HCT116 (cell line): ENCODE results near the gene GGT7. TPM values are rescaled to one million over a fixed set of nuclear protein-coding genes. Genes with fewer than 3 reads are reported as not detected.

Experiments used
- ATAC-seq: fragments of 200-7000 bp; cut with Tn5 transposase; 2 replicates; pipeline ENCODE4 v1.9.1; 2020; ENCODE audit warnings: mild to moderate bottlenecking, moderate library complexity
- BruUV-seq: library from RNA; stranded (reverse); fragments of 400-500 nt; replicated peaks from 2 replicates; lab custom pipeline; 2021; lab: Mats Ljungman, UMichigan
- CTCF ChIA-PET: fragments of 300-600 bp; sonication (Branson Sonifier 250); formaldehyde crosslinking; loops from one replicate; lab custom pipeline; 2021; ENCODE audit warnings: antibody characterized with exemption; lab: Charles Lee
- POLR2A ChIA-PET: fragments of 300-600, 350-600 bp; sonication (Branson Sonifier 250); formaldehyde crosslinking; loops from one replicate; lab custom pipeline; 2021; ENCODE audit warnings: antibody characterized with exemption; lab: Charles Lee
- RAD21 ChIA-PET, 2 experiments: fragments of 300-600 bp; sonication (Branson Sonifier 250); formaldehyde crosslinking; loops; one replicate each; lab custom pipeline; 2023; ENCODE audit warnings: low total read pairs in 2 of 2; ENCODE audit not compliant: uncharacterized antibody in 2 of 2, unreplicated experiment in 2 of 2, low non-redundant PET in 1 of 2; lab: Charles Lee
- DNase-seq: peaks from one replicate; pipeline ENCODE4 v3.0.0-alpha.2; 2010; ENCODE audit warnings: low read depth, low spot score
- H2AFZ ChIP-seq: fragments of 200-600 bp; shearing (Covaris generic), sonication (generic); 2 replicates; pipeline ENCODE4 v1.6.1; 2017; ENCODE audit warnings: low read depth, mixed run types, mixed read lengths, antibody characterized with exemption, low read length; ENCODE audit not compliant: poor library complexity, severe bottlenecking
- H3K27ac ChIP-seq: 2 replicates; pipeline ENCODE4 v1.5.1; 2012; ENCODE audit warnings: low read depth, low read length
- H3K27me3 ChIP-seq: fragments of 200-600 bp; sonication (generic); 2 replicates; pipeline ENCODE4 v1.6.1; 2016; ENCODE audit warnings: mixed run types, low read length, mixed read lengths; ENCODE audit not compliant: insufficient read depth
- H3K36me3 ChIP-seq, 2 experiments: fragments of 200-500 bp in 1 of 2; fragments of 200-600 bp in 1 of 2; sonication (Bioruptor generic) in 1 of 2; sonication (generic) in 1 of 2; 2 replicates each; pipeline versions ENCODE4 v1.5.1 to v1.6.1; 2014 to 2016; ENCODE audit warnings: low read length in 2 of 2, inconsistent platforms in 1 of 2, mixed read lengths in 1 of 2, mixed run types in 1 of 2; ENCODE audit not compliant: insufficient read depth in 2 of 2, control insufficient read depth in 1 of 2
- H3K4me1 ChIP-seq, 2 experiments: fragments of 200-600 bp in 1 of 2; sonication (generic) in 1 of 2; 2 replicates each; pipeline versions ENCODE4 v1.5.1 to v1.6.1; 2012 to 2017; ENCODE audit warnings: low read length in 2 of 2, inconsistent platforms in 1 of 2, mild to moderate bottlenecking in 1 of 2, mixed read lengths in 1 of 2, mixed run types in 1 of 2, moderate library complexity in 1 of 2; ENCODE audit not compliant: insufficient read depth in 2 of 2, control insufficient read depth in 1 of 2
- H3K4me2 ChIP-seq: fragments of 200-600 bp; sonication (generic); 2 replicates; pipeline ENCODE4 v1.6.1; 2017; ENCODE audit warnings: mixed run types, low read length, mixed read lengths
- H3K4me3 ChIP-seq, 2 experiments: fragments of 200-600 bp in 1 of 2; sonication (generic) in 1 of 2; replicated peaks in 1 of 2; 2 replicates each; pipeline ENCODE4 v1.5.1; 2011 to 2016; ENCODE audit warnings: low read length in 2 of 2, control low read depth in 1 of 2, low read depth in 1 of 2, mild to moderate bottlenecking in 1 of 2, mixed read lengths in 1 of 2, mixed run types in 1 of 2
- H3K79me2 ChIP-seq: fragments of 200-600 bp; sonication (generic); 2 replicates; pipeline ENCODE4 v1.6.1; 2017; ENCODE audit warnings: mild to moderate bottlenecking, mixed run types, low read length, moderate library complexity, mixed read lengths; ENCODE audit not compliant: insufficient read depth
- H3K9ac ChIP-seq: fragments of 200-600 bp; sonication (generic); 2 replicates; pipeline ENCODE4 v1.6.1; 2016; ENCODE audit warnings: low read length, mixed read lengths
- H3K9me2 ChIP-seq: fragments of 200-600 bp; sonication (generic), shearing (Covaris generic); 2 replicates; pipeline ENCODE4 v1.6.1; 2017; ENCODE audit warnings: mixed run types, mild to moderate bottlenecking, moderate library complexity; ENCODE audit not compliant: insufficient read depth
- H3K9me3 ChIP-seq, 2 experiments: fragments of 200-500 bp in 1 of 2; fragments of 200-600 bp in 1 of 2; sonication (Bioruptor generic) in 1 of 2; sonication (generic) in 1 of 2; 2 replicates each; pipeline ENCODE4 v1.6.1; 2014 to 2017; ENCODE audit warnings: low read length in 2 of 2, mixed read lengths in 2 of 2, inconsistent platforms in 1 of 2, low read depth in 1 of 2, mild to moderate bottlenecking in 1 of 2, mixed run types in 1 of 2, moderate library complexity in 1 of 2; ENCODE audit not compliant: control insufficient read depth in 1 of 2, insufficient read depth in 1 of 2
- H4K20me1 ChIP-seq: fragments of 200-600 bp; sonication (generic), shearing (Covaris generic); 2 replicates; pipeline ENCODE4 v1.6.1; 2017; ENCODE audit warnings: mixed run types, mild to moderate bottlenecking, moderate library complexity; ENCODE audit not compliant: insufficient read depth
- ATF3 ChIP-seq: IDR thresholded peaks from 2 replicates; pipeline ENCODE4 v1.6.1; 2012
- CBX3 ChIP-seq: IDR thresholded peaks from 2 replicates; pipeline ENCODE4 v1.6.1; 2012; ENCODE audit warnings: low read depth
- CEBPB ChIP-seq: IDR thresholded peaks from 2 replicates; pipeline ENCODE4 v1.6.1; 2012; ENCODE audit warnings: low read depth
- CTCF ChIP-seq, 3 experiments: fragments of 200-600 bp in 1 of 3; sonication (generic) in 1 of 3; IDR thresholded peaks in 2 of 3; conservative IDR thresholded peaks in 1 of 3; 2 replicates each; pipeline ENCODE4 v1.5.1; 2012 to 2017; ENCODE audit warnings: low read depth in 2 of 3, low read length in 2 of 3, antibody characterized with exemption in 1 of 3, borderline replicate concordance in 1 of 3, control low read depth in 1 of 3, mild to moderate bottlenecking in 1 of 3, mixed read lengths in 1 of 3, mixed run types in 1 of 3, moderate library complexity in 1 of 3; ENCODE audit not compliant: insufficient read depth in 1 of 3
- EGR1 ChIP-seq: IDR thresholded peaks from 2 replicates; pipeline ENCODE4 v1.6.1; 2012; ENCODE audit warnings: low read depth
- ELF1 ChIP-seq: IDR thresholded peaks from 2 replicates; pipeline ENCODE4 v1.6.1; 2012; ENCODE audit warnings: low read depth, borderline replicate concordance
- EZH2 ChIP-seq: fragments of 200-600 bp; sonication (generic); IDR thresholded peaks from 2 replicates; pipeline ENCODE4 v1.6.1; 2017; ENCODE audit warnings: antibody characterized with exemption, mixed run types
- EZH2phosphoT487 ChIP-seq: fragments of 200-600 bp; IDR thresholded peaks from 2 replicates; pipeline ENCODE4 v1.6.1; 2018; ENCODE audit warnings: antibody characterized with exemption, borderline replicate concordance
- FOSL1 ChIP-seq: IDR thresholded peaks from 2 replicates; pipeline ENCODE4 v1.6.1; 2012; ENCODE audit warnings: low read depth
- JUND ChIP-seq: IDR thresholded peaks from 2 replicates; pipeline ENCODE4 v1.6.1; 2012
- MAX ChIP-seq: IDR thresholded peaks from 2 replicates; pipeline ENCODE4 v1.6.1; 2012
- POLR2A ChIP-seq: IDR thresholded peaks from 2 replicates; pipeline ENCODE4 v1.7.0; 2011; ENCODE audit warnings: borderline replicate concordance; ENCODE audit not compliant: insufficient read depth, insufficient read length; ENCODE audit errors: extremely low read depth
- POLR2AphosphoS5 ChIP-seq: IDR thresholded peaks from 2 replicates; pipeline ENCODE4 v1.6.1; 2011; ENCODE audit warnings: mild to moderate bottlenecking, low read depth, low read length, moderate library complexity
- RAD21 ChIP-seq: IDR thresholded peaks from 2 replicates; pipeline ENCODE4 v1.6.1; 2012; ENCODE audit warnings: low read depth, mild to moderate bottlenecking
- REST ChIP-seq: IDR thresholded peaks from 2 replicates; pipeline ENCODE4 v1.6.1; 2012; ENCODE audit warnings: low read depth
- SIN3A ChIP-seq: IDR thresholded peaks from 2 replicates; pipeline ENCODE4 v1.6.1; 2012; ENCODE audit warnings: low read depth
- SP1 ChIP-seq: IDR thresholded peaks from 2 replicates; pipeline ENCODE4 v1.6.1; 2012; ENCODE audit warnings: low read depth
- SRF ChIP-seq: IDR thresholded peaks from 2 replicates; pipeline ENCODE4 v1.6.1; 2012; ENCODE audit warnings: low read depth
- TCF7L2 ChIP-seq: IDR thresholded peaks from 2 replicates; pipeline ENCODE4 v1.7.0; 2011; ENCODE audit warnings: borderline replicate concordance, inconsistent platforms; ENCODE audit not compliant: insufficient read depth, insufficient read length; ENCODE audit errors: extremely low read depth
- ZFX ChIP-seq: fragments of 450-650 bp; IDR thresholded peaks from 2 replicates; pipeline ENCODE4 v1.6.1; 2017
- intact Hi-C: fragments of 100-400 bp; cut with micrococcal nuclease; formaldehyde crosslinking; loops from 2 replicates; pipeline ENCODE4 v1.10.0; 2022
- total RNA-seq: library from RNA; stranded (reverse); gene quantifications from one replicate; pipeline ENCODE4 v1.2.1, GENCODE V29; 2021; ENCODE audit not compliant: unreplicated experiment

Gene GGT7
- total RNA-seq, 1 experiment from 2014 or later, result 9.4 TPM

GRCh38 chr20:34815636-34816035, 57.0 kb downstream of the GGT7 start:
- ATAC-seq, result no peak
- DNase-seq, result no peak
- Histone ChIP-seq H3K4me2 (no peak overlapping the region), H4K20me1 (peaks cover 4% of the 10 kb centered on the region; the same call in 1 of the 2 replicates), H3K27ac (no peak overlapping the region), H2AFZ (no peak overlapping the region), H3K79me2 (peaks cover 89% of the 10 kb centered on the region), H3K4me1 (no peaks in the 10 kb centered on the region), H3K9me2 (no peaks in the 10 kb centered on the region), H3K27me3 (no peaks in the 10 kb centered on the region), H3K4me3 (no peak overlapping the region), H3K9me3 (no peaks in the 10 kb centered on the region), H3K36me3 (no peaks in the 10 kb centered on the region), H3K9ac (no peak overlapping the region)
- RAD21 ChIA-PET, result no interaction called here
- no peak for TF ChIP-seq ELF1
- TF ChIP-seq EGR1, result no peak
- TF ChIP-seq ATF3, result no peak
- no peak for TF ChIP-seq POLR2AphosphoS5
- TF ChIP-seq MAX, result no peak
- no peak for TF ChIP-seq SRF
- no peak for TF ChIP-seq JUND
- TF ChIP-seq REST, result no peak
- TF ChIP-seq CEBPB, result no peak
- TF ChIP-seq SP1, result no peak
- TF ChIP-seq POLR2A, result no peak
- TF ChIP-seq EZH2phosphoT487, result no peak
- TF ChIP-seq EZH2, result no peak
- TF ChIP-seq ZFX, result no peak
- no peak for TF ChIP-seq FOSL1
- TF ChIP-seq RAD21, result no peak
- TF ChIP-seq CBX3, result no peak
- TF ChIP-seq CTCF (IDR thresholded peaks at IDR 0.05 in 2 of 3, conservative IDR thresholded peaks at IDR 0.05 in 1 of 3; ENCODE audit: borderline replicate concordance in 1 of 3, insufficient read depth in 1 of 3, low read depth in 2 of 3, low read length in 2 of 3), result no peak
- no peak for TF ChIP-seq SIN3A
- TF ChIP-seq TCF7L2, result no peak
- POLR2A ChIA-PET, result no interaction called here
- CTCF ChIA-PET, result no interaction called here
- intact Hi-C loops, result no loop called here
- no TSS peak for BruUV-seq
